Osteoblast (primary cell): ENCODE data around the gene LGALS14. TPM values are rescaled to one million over a fixed set of nuclear protein-coding genes. Genes with fewer than 3 reads are reported as not detected.

Experiments used
- DNase-seq: peaks from one replicate; pipeline ENCODE4 v3.0.0; 2011; ENCODE audit warnings: low spot score, mixed read lengths; ENCODE audit not compliant: insufficient read length; ENCODE audit errors: missing footprints
- H2AFZ ChIP-seq: 2 replicates; pipeline ENCODE4 v1.6.0; 2011; ENCODE audit warnings: mild to moderate bottlenecking, low read length
- H3K27ac ChIP-seq: 2 replicates; pipeline ENCODE4 v1.5.1; 2011; ENCODE audit warnings: mild to moderate bottlenecking, low read depth, low read length, moderate library complexity
- H3K27me3 ChIP-seq: 2 replicates; pipeline ENCODE4 v1.6.0; 2012; ENCODE audit warnings: mild to moderate bottlenecking, control low read depth, inconsistent platforms, low read length, moderate library complexity; ENCODE audit not compliant: insufficient read depth
- H3K36me3 ChIP-seq: 2 replicates; pipeline ENCODE4 v1.5.1; 2011; ENCODE audit warnings: mild to moderate bottlenecking, low read length, control low read depth, moderate library complexity; ENCODE audit not compliant: insufficient read depth
- H3K4me1 ChIP-seq: 2 replicates; pipeline ENCODE4 v1.5.1; 2011; ENCODE audit warnings: mild to moderate bottlenecking, low read length, control low read depth, moderate library complexity; ENCODE audit not compliant: insufficient read depth
- H3K4me2 ChIP-seq: 2 replicates; pipeline ENCODE4 v1.6.0; 2011; ENCODE audit warnings: mild to moderate bottlenecking, low read length; ENCODE audit not compliant: insufficient read depth
- H3K4me3 ChIP-seq: fragments of 200-600 bp; sonication (generic); 3 replicates; pipeline ENCODE4 v1.5.1; 2012; ENCODE audit warnings: mild to moderate bottlenecking, low read length, inconsistent platforms; ENCODE audit not compliant: insufficient read depth
- H3K79me2 ChIP-seq: 2 replicates; pipeline ENCODE4 v1.6.0; 2012; ENCODE audit warnings: mild to moderate bottlenecking, low read length, control low read depth, inconsistent platforms; ENCODE audit not compliant: insufficient read depth
- H3K9me3 ChIP-seq: 2 replicates; pipeline ENCODE4 v1.5.1; 2011; ENCODE audit warnings: low read depth, low read length, control low read depth
- H4K20me1 ChIP-seq: 2 replicates; pipeline ENCODE4 v1.6.0; 2012; ENCODE audit warnings: mild to moderate bottlenecking, low read length, control low read depth; ENCODE audit not compliant: insufficient read depth
- CTCF ChIP-seq: IDR thresholded peaks from 2 replicates; pipeline ENCODE4 v1.5.1; 2011; ENCODE audit warnings: mild to moderate bottlenecking, low read depth, low read length, moderate library complexity; ENCODE audit errors: extremely low read depth
- total RNA-seq: library from RNA; depleted of rRNA; stranded (reverse); fragments of >200 nt; gene quantifications from 2 replicates; pipeline ENCODE4 v1.2.3, GENCODE V29; 2012

Gene LGALS14
- total RNA-seq, 1 donor = not detected

DNA sequence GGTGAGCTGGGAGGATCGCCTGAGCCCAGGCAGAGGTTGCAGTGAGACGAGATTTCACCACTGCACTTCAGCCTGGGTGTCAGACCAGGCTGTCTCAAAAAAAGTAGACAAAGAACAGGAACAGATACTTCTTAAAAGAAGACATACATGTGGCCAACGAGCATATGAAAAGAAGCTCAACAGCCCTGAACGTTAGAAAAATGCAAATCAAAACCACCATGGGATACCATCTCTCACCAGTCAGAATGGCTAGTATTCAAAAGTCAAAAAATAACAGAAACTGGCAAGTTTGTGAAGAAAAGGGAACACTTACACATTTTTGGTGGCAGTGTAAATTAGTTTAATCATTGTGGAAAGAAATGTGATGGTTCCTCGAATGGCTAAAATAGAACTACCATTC lies 3.0 kb upstream of the LGALS14 start:
- TF ChIP-seq CTCF = no peak
- Histone ChIP-seq H4K20me1 (no peaks in the 10 kb centered on the region), H3K79me2 (no peaks in the 10 kb centered on the region), H3K4me1 (no peaks in the 10 kb centered on the region), H3K27ac (no peak overlapping the region), H2AFZ (no peak overlapping the region), H3K27me3 (peaks cover 6% of the 10 kb centered on the region), H3K9me3 (no peaks in the 10 kb centered on the region), H3K4me3 (no peak overlapping the region), H3K36me3 (no peaks in the 10 kb centered on the region), H3K4me2 (no peak overlapping the region)
- no peak for DNase-seq

- Histone ChIP-seq H3K4me1 (no peaks in the 10 kb centered on the region), H4K20me1 (no peaks in the 10 kb centered on the region), H3K79me2 (no peaks in the 10 kb centered on the region), H3K27ac (no peak overlapping the region), H3K36me3 (no peaks in the 10 kb centered on the region), H3K9me3 (no peaks in the 10 kb centered on the region), H2AFZ (no peak overlapping the region), H3K4me2 (no peak overlapping the region), H3K27me3 (peaks cover 2% of the 10 kb centered on the region), H3K4me3 (no peak overlapping the region)
- no peak for TF ChIP-seq CTCF
- no peak for DNase-seq
Observed at GRCh38 chr19:39705578-39706188, 1.4 kb downstream of the LGALS14 start.

DNA sequence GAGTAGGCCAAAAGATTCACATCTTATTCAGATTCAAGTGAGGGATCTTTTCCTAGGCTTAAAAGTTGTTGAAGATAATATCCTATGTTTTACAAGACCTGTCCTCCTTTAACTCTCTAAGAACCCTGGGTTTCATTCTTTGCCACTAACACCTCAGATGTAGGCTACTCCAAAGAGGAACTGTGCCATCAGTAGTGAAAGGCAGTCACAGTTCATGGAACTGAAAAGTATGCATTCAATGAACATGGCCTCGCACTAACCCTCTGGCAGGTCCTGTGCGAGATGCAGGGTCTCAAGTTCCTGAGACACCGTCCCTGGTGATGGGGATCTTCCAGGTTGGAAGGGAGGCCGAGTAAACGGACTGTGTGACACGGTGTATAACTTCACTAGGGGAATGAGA lies 4.3 kb downstream of the LGALS14 start:
- no peaks in the 10 kb centered on the region for H3K4me1 ChIP-seq
- H3K27ac ChIP-seq = no peak overlapping the region
- H3K36me3 ChIP-seq = no peaks in the 10 kb centered on the region
- no peaks in the 10 kb centered on the region for H3K79me2 ChIP-seq
- DNase-seq = no peak
- no peaks in the 10 kb centered on the region for H3K27me3 ChIP-seq
- H4K20me1 ChIP-seq = no peaks in the 10 kb centered on the region
- TF ChIP-seq CTCF = no peak
- no peaks in the 10 kb centered on the region for H3K9me3 ChIP-seq
- H3K4me3 ChIP-seq = no peak overlapping the region
- no peak overlapping the region for H2AFZ ChIP-seq
- H3K4me2 ChIP-seq = no peak overlapping the region

GRCh38 chr19:39709026-39709872 lies 5.0 kb downstream of the LGALS14 start:
- TF ChIP-seq CTCF = no peak
- Histone ChIP-seq H3K9me3 (no peaks in the 10 kb centered on the region), H3K4me1 (no peaks in the 10 kb centered on the region), H3K27ac (no peak overlapping the region), H3K79me2 (no peaks in the 10 kb centered on the region), H3K4me3 (no peak overlapping the region), H2AFZ (no peak overlapping the region), H3K36me3 (no peaks in the 10 kb centered on the region), H3K27me3 (no peaks in the 10 kb centered on the region), H4K20me1 (no peaks in the 10 kb centered on the region), H3K4me2 (no peak overlapping the region)
- DNase-seq = no peak
